ENCODE measurements around the gene DNAI2.
"Not testable (repeated sequence)": the region's sequence is repeated elsewhere in the genome, so short reads cannot be mapped to it uniquely, and the experiment has no call there.

The DNAI2 gene

DNA sequence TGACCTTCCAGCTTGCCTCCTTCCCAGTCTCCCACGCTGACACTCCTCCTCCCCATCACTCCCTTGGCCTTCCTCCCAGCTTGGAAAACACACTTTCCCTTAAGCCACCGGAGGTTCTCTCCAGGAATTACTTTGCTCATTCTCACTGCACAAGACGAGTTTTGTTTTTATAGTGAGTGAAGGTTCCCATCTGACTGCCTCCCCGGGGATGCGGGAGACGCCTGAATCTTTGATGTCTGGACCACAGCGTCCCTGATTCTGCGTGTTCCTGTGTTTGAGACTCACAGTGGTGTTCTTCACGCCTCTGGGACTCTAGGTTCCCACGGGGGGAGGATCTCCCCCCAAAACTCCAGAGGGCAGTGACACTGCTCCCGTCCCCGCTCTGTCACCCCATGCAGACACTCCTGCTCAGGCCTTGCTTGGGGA is 2.0 kb downstream of the DNAI2 start:
- no peak for DNase-seq (ENCODE audit: low spot score)

DNA sequence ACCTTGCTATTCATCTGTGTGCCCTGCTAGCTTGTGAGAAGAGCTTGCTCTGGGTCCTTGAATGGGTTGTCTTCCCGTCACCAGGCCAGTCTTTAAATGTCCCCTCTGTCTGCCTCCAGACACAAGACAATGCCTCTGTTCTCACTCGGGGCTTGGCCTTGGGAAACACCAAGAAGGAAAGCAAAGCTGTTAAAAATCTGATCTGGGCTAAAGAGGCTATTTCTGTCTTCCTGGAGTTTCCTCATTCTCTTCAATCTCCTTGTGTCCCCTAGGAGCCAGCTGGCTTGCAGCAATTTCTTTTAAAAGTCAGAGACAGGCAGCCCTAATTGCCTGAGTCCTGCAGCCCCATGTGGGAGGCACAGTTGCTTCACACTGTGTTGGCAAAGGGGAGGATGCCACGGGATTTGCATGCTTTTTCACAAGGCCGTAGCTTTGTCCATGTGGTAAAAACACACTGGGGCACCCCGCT is 2.5 kb downstream of the DNAI2 start:
- DNase-seq (ENCODE audit: low spot score): no peak

GRCh38 chr17:74277935-74278334 is 3.9 kb downstream of the DNAI2 start:
- DNase-seq (ENCODE audit: low spot score): no peak

DNA sequence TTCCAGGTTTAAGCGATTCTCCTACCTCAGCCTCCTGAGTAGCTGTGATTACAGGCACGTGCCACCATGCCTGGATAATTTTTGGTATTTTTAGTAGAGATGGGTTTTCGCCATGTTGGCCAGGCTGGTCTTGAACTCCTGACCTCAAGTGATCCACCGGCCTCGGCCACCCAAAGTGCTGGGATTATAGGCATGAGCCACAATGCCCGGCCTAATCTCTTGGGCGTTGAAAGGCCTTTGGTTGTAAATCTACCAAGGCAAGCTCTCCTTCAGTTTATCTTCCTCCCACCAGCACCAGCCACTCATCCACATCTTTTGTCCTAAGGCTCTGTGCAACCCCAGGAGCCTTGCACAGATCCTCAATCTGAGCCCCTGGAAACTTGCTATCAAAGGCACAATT is 5.6 kb downstream of the DNAI2 start:
- not testable (repeated sequence) for DNase-seq (ENCODE audit: low spot score)

DNA sequence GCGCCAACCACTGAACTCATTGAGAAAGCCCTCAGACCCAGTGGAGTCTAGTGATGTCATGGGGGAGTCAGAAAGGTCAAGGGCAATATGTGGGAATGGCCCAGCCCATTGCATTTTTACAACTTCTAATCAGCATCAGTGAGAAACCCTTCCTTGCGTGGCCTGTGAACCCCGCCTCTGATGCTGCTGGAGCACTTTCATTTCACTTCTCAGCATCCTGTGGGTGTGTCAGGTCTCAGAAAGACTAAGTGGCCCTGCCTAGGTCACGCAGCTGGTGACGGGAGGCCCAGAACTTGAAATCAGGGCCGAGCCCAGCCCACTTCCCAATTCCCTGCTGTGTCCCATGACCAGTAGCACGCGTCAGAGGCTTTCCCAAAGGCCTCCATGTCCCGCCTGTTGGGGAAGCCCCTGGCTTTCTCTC is 6.1 kb downstream of the DNAI2 start:
- no peak for DNase-seq (ENCODE audit: low spot score)

DNA sequence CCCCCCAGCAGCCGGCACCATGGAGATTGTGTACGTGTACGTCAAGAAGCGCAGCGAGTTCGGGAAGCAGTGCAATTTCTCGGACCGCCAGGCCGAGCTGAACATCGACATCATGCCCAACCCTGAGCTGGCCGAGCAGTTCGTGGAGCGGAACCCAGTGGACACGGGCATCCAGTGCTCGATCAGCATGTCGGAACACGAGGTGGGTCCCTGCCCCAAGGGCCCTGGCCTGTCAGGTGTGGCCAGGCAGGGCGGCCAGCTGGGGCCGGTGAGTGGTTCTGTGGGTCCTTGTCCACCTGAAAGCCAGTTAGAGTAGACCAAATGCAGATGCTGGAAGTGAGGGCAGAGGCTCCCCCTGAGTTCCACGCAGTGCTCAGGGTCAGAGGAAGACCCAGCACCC is 7.8 kb downstream of the DNAI2 start:
- DNase-seq (ENCODE audit: low spot score): no peak

GRCh38 chr17:74282274-74282586 is 8.2 kb downstream of the DNAI2 start:
- not testable (repeated sequence) for DNase-seq (ENCODE audit: low spot score)

DNA sequence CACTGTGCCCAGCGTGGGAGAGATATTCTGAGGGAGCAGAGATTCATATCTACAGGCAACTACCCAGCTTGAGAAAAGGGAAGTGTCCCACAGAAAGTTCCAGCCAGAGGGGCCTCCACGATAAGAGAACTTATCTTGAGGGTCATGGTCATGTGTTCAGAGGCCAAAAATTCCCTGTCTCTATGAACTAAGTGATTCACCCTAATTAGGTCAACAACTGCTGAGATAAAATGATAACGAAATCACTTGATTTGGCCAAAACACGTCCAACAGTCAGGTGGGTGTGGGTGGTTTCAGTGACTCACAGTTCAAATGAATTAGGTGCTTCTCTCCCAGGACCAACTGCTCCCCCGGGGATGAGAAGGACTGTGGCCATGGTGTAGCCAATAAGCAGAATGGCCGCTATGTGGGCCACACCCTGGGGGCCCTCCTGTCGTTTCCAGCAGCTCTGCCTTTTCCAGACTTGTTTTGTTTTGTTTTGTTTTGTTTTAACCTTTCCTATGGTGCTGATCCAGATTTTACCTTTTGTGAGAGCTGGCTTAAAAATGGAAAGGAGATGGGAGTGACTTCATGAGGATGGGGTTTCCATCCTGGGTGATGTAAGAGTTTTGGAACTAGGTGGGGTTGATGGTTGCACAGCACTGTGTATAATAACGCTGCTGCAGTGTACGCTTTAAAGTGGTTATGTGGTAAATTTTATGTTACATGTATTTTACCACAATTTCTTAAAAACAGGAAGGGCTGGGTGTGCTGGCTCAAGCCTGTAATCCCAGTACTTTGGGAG is 8.7 kb downstream of the DNAI2 start:
- no peak for DNase-seq (ENCODE audit: low spot score)

GRCh38 chr17:74283371-74283673 is 9.3 kb downstream of the DNAI2 start:
- DNase-seq (ENCODE audit: low spot score): no peak

- DNase-seq (ENCODE audit: low spot score): no peak
Observed at GRCh38 chr17:74287031-74287602, 13.1 kb downstream of the DNAI2 start.

- DNase-seq (ENCODE audit: low spot score): no peak
Observed at GRCh38 chr17:74288785-74289184, 14.8 kb downstream of the DNAI2 start.

- no peak for DNase-seq (ENCODE audit: low spot score)
Observed at GRCh38 chr17:74289688-74290087, 15.7 kb downstream of the DNAI2 start.

DNA sequence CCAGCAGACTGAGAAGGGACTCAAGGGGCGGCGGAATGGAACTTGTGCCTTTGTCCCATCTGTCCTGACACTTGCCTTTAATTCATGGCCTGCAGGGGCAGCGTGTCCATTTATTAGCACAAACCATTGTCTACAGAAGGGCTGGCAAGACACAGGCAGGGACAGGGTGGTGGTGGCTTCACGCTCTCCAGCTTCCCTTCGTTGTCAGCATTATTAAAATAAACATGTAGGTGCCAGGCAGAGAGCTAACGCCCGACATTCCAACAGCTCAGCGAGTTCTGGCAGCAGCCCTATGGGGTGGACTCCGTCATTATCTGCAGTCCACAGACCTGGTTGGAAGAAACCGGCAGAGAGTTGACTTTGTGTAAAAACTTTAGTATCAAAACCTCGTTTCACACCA is 16.3 kb downstream of the DNAI2 start:
- DNase-seq (ENCODE audit: low spot score): no peak

GRCh38 chr17:74292495-74292894 is 18.5 kb downstream of the DNAI2 start:
- DNase-seq (ENCODE audit: low spot score): no peak

DNA sequence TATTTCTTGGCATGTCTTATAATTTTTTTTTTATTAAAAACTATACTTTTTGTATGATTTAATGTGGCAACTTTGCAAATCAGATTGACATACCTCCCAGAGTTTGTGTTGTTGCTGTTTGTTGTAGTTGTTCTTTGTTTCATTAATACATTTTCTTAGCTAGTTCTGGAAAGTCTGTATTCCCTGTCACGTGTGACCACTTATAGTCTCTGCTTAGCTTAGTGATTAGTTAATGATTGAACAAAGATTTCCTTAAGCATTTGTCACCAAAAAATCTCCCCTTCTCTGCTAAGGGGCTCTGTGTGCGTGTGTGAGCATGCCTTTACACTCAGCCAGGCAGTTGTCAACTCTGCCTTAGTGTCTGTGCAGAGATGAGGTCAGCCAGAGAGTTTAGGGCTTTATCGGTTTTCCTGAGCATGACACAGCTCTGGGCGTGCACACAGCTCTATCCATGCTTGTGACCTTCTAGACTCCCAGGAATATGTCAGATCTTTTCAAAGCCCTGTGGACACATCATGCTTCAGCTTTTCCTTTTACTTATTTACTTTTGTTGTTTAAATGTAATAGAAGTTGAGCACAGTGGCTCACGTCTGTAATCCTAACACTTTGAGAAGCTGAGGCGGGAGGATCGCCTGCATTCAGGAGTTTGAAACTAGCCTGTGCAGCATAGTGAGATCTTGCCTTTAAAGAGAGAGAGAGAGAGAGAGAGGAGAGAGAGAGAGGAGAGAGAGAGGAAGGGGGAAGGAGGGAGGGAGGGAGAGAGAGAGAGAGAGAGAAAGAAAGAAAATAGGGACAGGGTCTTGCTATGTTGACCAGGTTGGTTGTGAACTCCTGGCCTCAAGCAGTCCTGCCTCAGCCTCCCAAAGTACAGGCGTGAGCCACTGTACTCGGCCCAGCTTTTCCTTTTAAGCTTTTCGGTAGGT is 21.9 kb downstream of the DNAI2 start:
- peak; percentile 22 for DNase-seq (ENCODE audit: low spot score)

DNA sequence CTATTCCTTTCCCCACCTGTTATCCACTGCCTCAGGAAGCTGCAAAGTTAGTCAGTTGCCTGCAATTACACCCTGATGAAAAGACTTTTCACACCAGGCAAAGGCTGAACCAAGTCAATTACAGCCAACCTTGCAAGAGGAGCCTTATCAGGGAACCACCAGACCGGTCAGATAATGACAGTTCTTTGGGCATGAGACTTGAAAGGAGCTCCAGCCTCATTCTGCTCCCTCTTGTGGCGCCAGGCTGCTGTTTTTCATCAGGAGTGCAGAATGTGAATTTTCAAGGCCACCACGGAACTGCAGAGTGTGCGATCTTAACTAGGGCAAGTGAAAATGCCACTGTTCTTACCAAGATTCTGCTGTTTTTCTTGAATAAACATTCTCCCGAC is 22.5 kb downstream of the DNAI2 start:
- DNase-seq (ENCODE audit: low spot score): peak; percentile 57

GRCh38 chr17:74297941-74298340 is 23.9 kb downstream of the DNAI2 start:
- peak; percentile 78 for DNase-seq (ENCODE audit: low spot score)

DNA sequence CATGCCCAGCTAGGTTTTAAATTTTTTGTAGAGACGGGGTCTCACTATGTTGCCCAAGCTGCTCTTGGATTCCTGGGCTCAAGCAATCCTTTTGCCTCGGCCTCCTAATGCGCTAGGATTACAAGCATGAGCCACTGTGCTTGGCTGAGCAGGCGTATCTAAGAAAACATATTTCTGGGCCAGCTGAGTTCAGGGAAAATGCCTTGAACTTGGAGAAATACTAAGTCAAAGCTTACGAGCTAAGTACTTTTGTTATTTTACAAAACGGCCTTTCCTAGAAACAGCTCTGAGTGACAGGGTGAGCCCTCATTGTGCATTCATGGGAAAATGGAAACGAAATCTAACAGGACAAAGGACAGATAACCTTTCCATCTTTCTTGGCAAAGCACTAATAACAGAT is 24.7 kb downstream of the DNAI2 start:
- DNase-seq (ENCODE audit: low spot score): no peak

GRCh38 chr17:74299226-74300009 is 25.4 kb downstream of the DNAI2 start:
- no peak for DNase-seq (ENCODE audit: low spot score)

GRCh38 chr17:74303305-74303704 is 29.3 kb downstream of the DNAI2 start:
- DNase-seq (ENCODE audit: low spot score): no peak

GRCh38 chr17:74304184-74304583 is 30.1 kb downstream of the DNAI2 start:
- DNase-seq (ENCODE audit: low spot score): no peak

Data from RKO (cell line).